Large intestine (tissue), 3 donors: ENCODE measurements around the gene CRISPLD2. TPM values are rescaled to one million over a fixed set of nuclear protein-coding genes. Genes with fewer than 3 reads are reported as not detected.

ENCODE experiments used
- DNase-seq, 2 donors: peaks; one replicate each; pipeline versions ENCODE4 v3.0.0 to v3.0.0-alpha.2; 2013
- H3K27ac ChIP-seq: one replicate; pipeline ENCODE4 v1.5.1; 2013; ENCODE audit warnings: low read length
- H3K27me3 ChIP-seq: 2 replicates; pipeline ENCODE4 v1.6.1; 2013; ENCODE audit warnings: low read length; ENCODE audit not compliant: control insufficient read depth, insufficient read depth
- H3K36me3 ChIP-seq: 2 replicates; pipeline ENCODE4 v1.6.1; 2013; ENCODE audit warnings: low read length; ENCODE audit not compliant: control insufficient read depth, insufficient read depth
- H3K4me1 ChIP-seq: one replicate; pipeline ENCODE4 v1.6.1; 2013; ENCODE audit warnings: low read length; ENCODE audit not compliant: control insufficient read depth, insufficient read depth
- H3K4me3 ChIP-seq: one replicate; pipeline ENCODE4 v1.5.1; 2013; ENCODE audit warnings: low read length
- H3K9me3 ChIP-seq: one replicate; pipeline ENCODE4 v1.6.1; 2013; ENCODE audit warnings: mild to moderate bottlenecking, low read depth, low read length, moderate library complexity; ENCODE audit not compliant: control insufficient read depth
- WGBS: methylation state at CpG from one replicate; pipeline ENCODE4 v1.1.5; 2013; ENCODE audit warnings: low lambda C conversion rate; ENCODE audit not compliant: insufficient coverage; 5-methylcytosine and 5-hydroxymethylcytosine counted together
- polyA plus RNA-seq: library from polyadenylated mRNA; unstranded; fragments of 120-200 nt; gene quantifications from one replicate; pipeline ENCODE4 v1.2.1, GENCODE V29; 2013

Gene CRISPLD2
- polyA plus RNA-seq, 1 donor = 8.8 TPM

- Histone ChIP-seq H3K27me3 (no peaks in the 10 kb centered on the region), H3K9me3 (peaks cover 2% of the 10 kb centered on the region), H3K4me1 (no peaks in the 10 kb centered on the region), H3K36me3 (no peaks in the 10 kb centered on the region), H3K4me3 (no peak overlapping the region), H3K27ac (no peak overlapping the region)
- no CpG with 5 or more reads among the region's 41 CpGs for WGBS
- no peak for DNase-seq
Observed at GRCh38 chr16:84940670-84941551, 121.1 kb downstream of the CRISPLD2 start.

GRCh38 chr16:84941921-84942320, 122.1 kb downstream of the CRISPLD2 start:
- no peak overlapping the region for H3K4me3 ChIP-seq
- H3K9me3 ChIP-seq = peaks cover 2% of the 10 kb centered on the region
- no peaks in the 10 kb centered on the region for H3K36me3 ChIP-seq
- DNase-seq = no peak
- no peaks in the 10 kb centered on the region for H3K27me3 ChIP-seq
- no peaks in the 10 kb centered on the region for H3K4me1 ChIP-seq
- WGBS = 100% methylated on average over 1 of the region's 10 CpGs
- H3K27ac ChIP-seq = no peak overlapping the region

GRCh38 chr16:84942786-84943185, 123.0 kb downstream of the CRISPLD2 start:
- Histone ChIP-seq H3K27ac (no peak overlapping the region), H3K4me3 (no peak overlapping the region), H3K36me3 (no peaks in the 10 kb centered on the region), H3K4me1 (no peaks in the 10 kb centered on the region), H3K27me3 (no peaks in the 10 kb centered on the region), H3K9me3 (peaks cover 2% of the 10 kb centered on the region)
- WGBS = 83% methylated on average over 1 of the region's 4 CpGs
- DNase-seq = no peak

GRCh38 chr16:84943620-84944019, 123.8 kb downstream of the CRISPLD2 start:
- Histone ChIP-seq H3K27ac (no peak overlapping the region), H3K27me3 (no peaks in the 10 kb centered on the region), H3K9me3 (peaks cover 2% of the 10 kb centered on the region), H3K4me1 (peaks cover 4% of the 10 kb centered on the region), H3K4me3 (no peak overlapping the region), H3K36me3 (no peaks in the 10 kb centered on the region)
- no CpG with 5 or more reads among the region's 4 CpGs for WGBS
- no peak for DNase-seq

- Histone ChIP-seq H3K36me3 (no peaks in the 10 kb centered on the region), H3K4me1 (peaks cover 10% of the 10 kb centered on the region), H3K9me3 (no peaks in the 10 kb centered on the region), H3K27ac (no peak overlapping the region), H3K4me3 (no peak overlapping the region), H3K27me3 (no peaks in the 10 kb centered on the region)
- no peak for DNase-seq
- 67% methylated on average over 1 of the region's 9 CpGs for WGBS
Observed at GRCh38 chr16:84947022-84947421, 127.2 kb downstream of the CRISPLD2 start.

GRCh38 chr16:84947996-84948850, 128.4 kb downstream of the CRISPLD2 start:
- peaks cover 19% of the 10 kb centered on the region for H3K4me1 ChIP-seq
- H3K4me3 ChIP-seq = no peak overlapping the region
- H3K36me3 ChIP-seq = no peaks in the 10 kb centered on the region
- no peaks in the 10 kb centered on the region for H3K9me3 ChIP-seq
- DNase-seq = no peak
- H3K27ac ChIP-seq = no peak overlapping the region
- no peaks in the 10 kb centered on the region for H3K27me3 ChIP-seq
- WGBS = no CpG with 5 or more reads among the region's 27 CpGs

GRCh38 chr16:84948851-84949610, 129.2 kb downstream of the CRISPLD2 start:
- WGBS = no CpG with 5 or more reads among the region's 10 CpGs
- no peak for DNase-seq

GRCh38 chr16:84949772-84950436, 130.1 kb downstream of the CRISPLD2 start:
- Histone ChIP-seq H3K36me3 (no peaks in the 10 kb centered on the region), H3K27ac (no peak overlapping the region), H3K4me3 (no peak overlapping the region), H3K27me3 (no peaks in the 10 kb centered on the region), H3K4me1 (peaks cover 27% of the 10 kb centered on the region), H3K9me3 (no peaks in the 10 kb centered on the region)
- WGBS = no CpG with 5 or more reads among the region's 10 CpGs
- DNase-seq = peak; percentile 50 to 67

More at GRCh38 chr16:84948851-84949610, 129.2 kb downstream of the CRISPLD2 start:
- Histone ChIP-seq H3K9me3 (no peaks in the 10 kb centered on the region), H3K36me3 (no peaks in the 10 kb centered on the region), H3K27ac (no peak overlapping the region), H3K4me1 (peaks cover 27% of the 10 kb centered on the region), H3K27me3 (no peaks in the 10 kb centered on the region), H3K4me3 (no peak overlapping the region)

GRCh38 chr16:84950906-84951305, 131.1 kb downstream of the CRISPLD2 start:
- no peaks in the 10 kb centered on the region for H3K36me3 ChIP-seq
- WGBS = no CpG with 5 or more reads among the region's 10 CpGs
- no peak for DNase-seq

More at GRCh38 chr16:84950906-84951305, 131.1 kb downstream of the CRISPLD2 start:
- H3K4me1 ChIP-seq = peaks cover 27% of the 10 kb centered on the region
- H3K27ac ChIP-seq = no peak overlapping the region
- H3K9me3 ChIP-seq = no peaks in the 10 kb centered on the region
- H3K4me3 ChIP-seq = no peak overlapping the region
- H3K27me3 ChIP-seq = no peaks in the 10 kb centered on the region
